GM18508 (cell line): ENCODE data around the gene TIE1.

Source experiments
- ATAC-seq: cut with Tn5 transposase; IDR thresholded peaks from one replicate; pipeline ENCODE4 v1.9.1; 2021; ENCODE audit warnings: moderate number of reproducible peaks; ENCODE audit not compliant: insufficient read depth, unreplicated experiment

The TIE1 gene

GRCh38 chr1:43300378-43301094 lies at the start of gene TIE1:
TIE1 (plus strand) TSS chr1:43300982; CDS start chr1:43301072, 90 bp downstream.
- no peak for ATAC-seq

DNA sequence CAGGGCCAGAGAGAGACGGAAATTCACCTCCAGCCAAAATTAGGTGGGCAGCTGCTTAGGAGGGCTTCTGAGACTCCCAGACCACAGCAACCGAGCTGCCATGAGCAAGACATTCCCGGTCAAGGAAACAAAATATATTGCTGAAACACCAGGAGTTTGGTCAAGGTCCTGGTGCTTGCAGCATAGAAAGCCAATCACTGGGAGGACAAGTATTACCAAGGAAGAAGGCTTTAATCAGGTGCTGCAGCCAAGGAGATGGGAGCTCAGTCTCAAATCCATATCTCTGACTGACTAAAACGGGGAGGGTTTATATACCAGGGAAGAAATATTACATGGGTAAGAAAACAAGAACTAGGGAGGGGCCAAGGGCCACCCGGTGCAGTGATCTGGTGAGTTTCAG lies 49.8 kb upstream of the TIE1 start:
- no peak for ATAC-seq

DNA sequence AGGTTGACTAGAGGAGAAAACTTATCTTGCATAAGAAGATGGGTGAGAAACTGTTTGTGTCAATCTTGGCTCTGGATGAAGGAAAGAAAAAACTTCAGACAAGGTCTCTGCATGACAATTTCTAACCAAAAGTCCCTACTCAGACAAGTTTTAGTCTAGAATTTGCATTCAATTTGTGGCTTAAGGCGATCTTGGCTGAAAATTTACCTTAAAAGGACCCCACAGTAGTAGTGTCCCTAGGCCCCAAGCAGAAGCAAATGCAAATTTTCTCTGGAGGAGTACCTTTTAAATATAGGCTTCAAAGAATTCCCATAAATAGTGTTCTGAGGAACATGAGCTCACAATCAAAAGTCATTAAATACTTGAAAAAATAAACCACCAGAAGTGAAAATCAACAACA lies 48.6 kb upstream of the TIE1 start:
- ATAC-seq, result no peak

GRCh38 chr1:43253173-43253572 lies 47.6 kb upstream of the TIE1 start:
- no peak for ATAC-seq

- no peak for ATAC-seq
Observed at GRCh38 chr1:43253876-43254275, 46.9 kb upstream of the TIE1 start.

DNA sequence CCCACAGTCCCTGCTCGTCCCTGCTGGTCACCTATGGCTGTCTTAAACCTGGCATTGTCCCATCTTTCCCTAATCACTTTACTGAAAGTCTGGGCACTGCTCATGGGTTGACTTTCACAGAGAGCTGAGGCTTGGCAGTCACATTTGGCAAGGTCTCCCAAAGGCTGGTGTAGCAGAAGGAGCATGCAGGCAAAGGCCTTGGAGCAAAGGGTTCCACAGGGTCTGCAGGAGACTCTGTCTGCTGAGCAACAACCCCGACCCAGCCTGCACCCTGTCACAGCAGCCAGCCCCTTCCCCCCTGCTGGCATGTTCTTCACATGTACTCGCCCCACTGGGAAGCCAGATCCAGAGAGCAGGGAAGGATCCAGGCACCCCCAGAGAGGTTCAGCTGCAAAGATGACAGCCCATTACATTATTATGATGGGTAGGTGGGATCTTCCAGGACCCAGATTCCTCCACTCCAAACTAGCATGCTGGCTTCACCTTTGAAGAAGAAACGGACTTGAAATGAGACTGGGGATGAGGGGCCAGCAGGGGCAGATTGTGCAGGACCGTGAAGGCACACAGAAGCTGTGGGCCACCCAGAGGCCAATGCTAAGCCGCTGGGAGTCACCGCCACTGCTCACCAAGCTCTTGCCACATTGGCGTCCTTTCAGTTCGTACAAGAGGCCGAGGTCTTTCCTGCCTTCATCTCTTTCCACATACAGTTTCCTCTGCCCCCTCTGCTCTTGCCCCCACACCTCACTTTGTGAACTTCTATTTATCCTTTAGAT lies 45.2 kb upstream of the TIE1 start:
- no peak for ATAC-seq

DNA sequence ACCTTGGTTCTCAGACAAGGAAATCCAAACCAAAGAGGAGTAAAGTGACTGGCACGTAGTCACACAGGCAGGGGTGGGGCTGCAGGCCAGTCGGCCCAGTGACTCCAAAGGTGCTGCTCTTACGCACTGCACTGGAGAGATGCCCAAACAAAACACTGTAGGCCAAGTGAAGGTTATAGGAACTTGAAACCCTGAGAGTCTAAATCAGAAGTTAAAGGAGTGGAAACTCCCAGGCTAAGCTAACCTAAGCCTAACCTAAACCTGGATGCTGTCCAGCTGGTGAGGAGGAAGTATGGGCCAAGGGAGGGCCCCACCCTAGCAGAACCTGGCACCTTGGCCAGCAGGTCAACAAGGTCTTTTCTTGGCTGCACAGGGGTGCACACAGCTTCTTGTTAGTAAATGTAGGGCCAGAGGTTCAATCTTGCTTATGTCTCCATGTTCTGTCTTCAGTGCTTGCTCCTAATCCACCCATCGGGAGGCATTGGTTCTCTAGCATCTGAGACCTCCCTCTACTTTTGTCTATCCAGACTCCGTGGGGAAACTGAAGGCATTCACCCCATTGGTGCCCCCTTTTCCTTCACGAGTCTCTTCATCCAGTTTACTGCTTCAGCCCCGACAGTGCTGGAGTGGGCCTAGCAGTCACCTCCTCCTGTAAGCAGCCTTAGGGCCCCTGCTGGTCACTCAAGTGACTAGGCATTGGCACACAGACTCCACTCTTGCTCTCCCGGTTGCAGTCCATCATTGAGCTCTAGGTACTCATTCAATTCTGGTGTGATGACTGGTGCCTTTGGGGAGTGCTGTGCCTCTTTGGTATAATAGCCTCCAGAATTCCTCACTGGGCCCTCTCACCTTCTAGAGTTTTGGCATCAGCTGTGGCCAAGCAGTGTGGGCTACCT lies 43.9 kb upstream of the TIE1 start:
- no peak for ATAC-seq

DNA sequence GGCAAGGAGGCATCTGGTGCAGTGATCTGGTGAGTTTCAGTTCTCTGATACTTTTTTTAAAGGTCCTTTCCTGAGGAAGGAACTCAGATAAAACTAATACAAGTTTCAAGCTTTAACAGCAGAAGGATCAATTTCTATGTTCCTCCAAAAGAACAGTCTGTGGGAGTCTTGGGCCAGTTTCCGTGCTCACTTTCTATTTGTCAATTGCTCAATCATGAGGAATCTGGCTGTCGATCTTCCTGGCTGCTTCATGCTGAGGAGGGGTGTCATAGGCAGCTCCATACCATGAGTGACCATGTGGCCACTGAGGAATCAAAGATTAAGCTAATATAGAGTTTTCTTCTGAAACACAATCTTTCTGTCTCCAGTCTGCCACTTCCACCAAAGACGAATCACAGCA lies 42.4 kb upstream of the TIE1 start:
- no peak for ATAC-seq

DNA sequence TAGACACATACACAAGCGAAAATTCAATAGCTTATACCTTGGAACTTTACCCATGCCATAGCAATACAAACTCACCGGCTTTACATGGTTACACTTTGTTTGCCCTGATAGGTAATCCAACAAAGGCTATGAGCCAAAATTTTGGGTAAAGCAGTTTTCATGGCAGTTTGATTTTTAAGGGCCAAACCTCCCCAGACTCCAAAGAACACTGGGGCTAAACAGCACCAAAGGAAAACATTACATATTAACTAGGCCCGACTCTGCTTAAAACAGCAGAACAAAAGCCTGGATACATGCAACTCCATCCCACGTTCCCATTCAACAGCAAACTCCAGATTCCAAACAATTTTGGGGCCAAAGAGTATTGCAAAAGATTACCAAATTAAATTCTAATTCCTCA lies 35.4 kb upstream of the TIE1 start:
- no peak for ATAC-seq

- no peak for ATAC-seq
Observed at GRCh38 chr1:43266881-43267280, 33.9 kb upstream of the TIE1 start.

DNA sequence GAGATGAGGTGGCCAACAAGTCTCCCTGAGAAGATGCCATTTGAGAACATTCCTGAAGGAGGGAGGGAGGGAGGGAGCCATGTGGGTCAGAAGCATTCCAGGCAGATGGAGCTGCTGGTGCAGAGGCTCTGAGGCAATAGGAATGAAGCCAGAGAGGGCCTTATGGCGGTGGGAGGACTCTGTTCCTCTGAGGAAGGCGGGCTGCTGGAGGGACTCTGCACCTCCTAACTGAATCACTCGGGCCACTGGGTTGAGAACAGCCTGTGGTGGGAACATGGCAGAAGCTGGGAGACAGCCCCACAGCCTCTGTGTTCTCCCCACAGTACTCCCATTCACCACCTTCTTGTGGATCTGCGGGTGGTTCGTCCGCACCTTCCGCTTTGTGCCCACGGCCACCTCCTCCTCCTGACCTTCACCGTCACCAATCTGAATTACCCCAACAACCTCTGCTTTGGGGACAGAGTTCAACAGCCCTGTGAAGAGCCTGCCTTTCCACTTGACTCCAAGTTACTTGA lies 33.4 kb upstream of the TIE1 start:
- no peak for ATAC-seq

DNA sequence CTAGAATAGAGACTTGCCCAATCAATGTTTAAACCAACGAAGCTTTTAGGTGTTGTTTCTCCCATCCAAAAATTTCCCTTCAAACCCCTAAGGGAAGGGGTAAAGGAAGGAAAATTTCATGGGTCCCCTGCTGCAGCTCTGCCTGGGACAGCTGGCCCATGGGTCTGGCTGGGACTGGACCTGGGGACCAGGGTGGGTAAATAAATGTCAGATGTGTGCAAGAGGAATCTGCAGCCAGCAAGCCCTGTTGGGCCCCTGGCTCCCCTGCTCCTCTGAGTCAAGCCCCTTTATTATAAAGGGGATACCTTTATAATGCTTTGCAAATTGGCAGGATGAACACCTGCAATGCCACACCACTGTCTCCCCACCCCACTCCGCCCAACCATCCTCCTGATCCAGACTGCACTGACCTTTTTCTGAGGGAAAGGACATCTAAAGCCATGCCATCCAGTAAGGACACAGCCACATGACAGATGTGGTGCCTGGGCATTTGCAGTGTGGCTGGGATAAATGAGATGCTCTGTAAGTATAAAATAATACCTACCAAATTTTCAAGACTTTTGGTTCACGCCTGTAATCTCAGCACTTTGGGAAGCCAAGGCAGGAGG lies 32.9 kb upstream of the TIE1 start:
- no peak for ATAC-seq

DNA sequence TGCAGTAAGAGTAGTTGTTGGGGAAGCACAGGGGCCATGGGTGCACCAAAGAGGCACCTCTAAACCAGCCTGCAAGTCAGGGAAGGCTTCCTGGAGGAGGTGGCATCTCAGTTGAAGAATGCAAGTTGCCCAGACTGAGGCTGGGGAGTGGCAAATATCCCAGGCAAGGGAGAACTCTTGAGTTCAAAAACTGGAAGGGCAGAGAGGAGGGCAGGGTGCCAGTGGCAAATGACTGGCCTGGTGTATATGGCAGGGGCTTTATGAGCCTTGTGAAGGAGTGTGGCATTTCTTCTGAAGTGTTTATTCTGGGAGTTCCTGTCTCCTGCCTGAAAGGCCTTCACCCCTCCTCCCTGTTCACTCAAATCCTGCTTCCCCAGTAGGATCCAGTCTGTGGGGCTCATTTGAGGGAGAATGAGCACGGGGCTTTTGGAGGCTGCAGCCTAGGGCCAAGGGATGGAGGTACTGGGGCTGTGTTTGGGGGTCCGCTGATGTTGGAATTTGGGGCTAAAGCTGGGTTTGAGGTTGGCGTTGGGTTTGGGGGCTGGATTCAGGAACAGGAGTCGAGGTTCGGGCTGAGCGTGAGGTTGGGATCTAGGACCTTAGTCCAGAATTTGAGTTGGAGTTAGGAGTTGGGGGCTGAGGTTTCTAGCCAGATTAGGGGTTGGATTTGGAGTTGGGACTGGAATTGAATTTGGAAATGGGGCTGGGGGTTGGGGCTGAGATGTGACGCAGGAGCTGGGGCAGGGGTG lies 31.0 kb upstream of the TIE1 start, which contains the start of gene TMEM125:
Gene TMEM125 (plus strand): TSS at position 357 of the 749 bp plus-strand sequence. CDS start 2,740 bp downstream, outside the sequence.
- no peak for ATAC-seq

DNA sequence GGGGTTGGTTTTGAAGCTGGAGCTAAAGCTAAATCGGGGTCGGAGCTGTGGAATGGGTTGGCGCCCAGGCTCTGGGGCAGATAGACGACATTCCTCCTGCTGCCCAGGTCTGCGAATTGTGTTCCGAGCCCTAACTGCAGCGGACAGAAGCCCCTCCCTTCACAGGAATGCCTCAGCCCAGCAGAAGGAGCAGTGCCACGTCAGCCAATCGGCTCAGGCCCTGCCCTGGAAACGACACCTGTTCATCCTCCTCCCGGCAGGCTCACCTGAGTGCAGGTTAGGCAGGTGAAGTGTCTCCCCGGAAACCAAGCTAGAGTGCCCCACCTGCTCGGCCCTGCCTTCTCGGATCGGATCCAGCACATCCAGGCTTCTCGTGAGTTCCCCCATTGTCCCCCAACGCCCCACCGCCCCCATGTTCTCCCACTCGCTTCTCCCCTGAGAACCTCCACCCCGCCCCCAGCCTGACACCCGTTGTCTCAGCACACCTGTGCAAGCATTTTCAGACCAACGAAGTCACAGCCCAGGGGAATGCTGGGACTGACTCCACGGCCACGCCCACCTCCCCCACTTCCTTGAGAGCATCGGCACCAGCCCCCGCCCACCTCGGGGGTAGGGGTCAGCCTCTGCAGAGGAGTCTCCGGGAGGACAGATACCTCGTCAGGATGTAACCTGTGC lies 30.2 kb upstream of the TIE1 start:
- no peak for ATAC-seq

DNA sequence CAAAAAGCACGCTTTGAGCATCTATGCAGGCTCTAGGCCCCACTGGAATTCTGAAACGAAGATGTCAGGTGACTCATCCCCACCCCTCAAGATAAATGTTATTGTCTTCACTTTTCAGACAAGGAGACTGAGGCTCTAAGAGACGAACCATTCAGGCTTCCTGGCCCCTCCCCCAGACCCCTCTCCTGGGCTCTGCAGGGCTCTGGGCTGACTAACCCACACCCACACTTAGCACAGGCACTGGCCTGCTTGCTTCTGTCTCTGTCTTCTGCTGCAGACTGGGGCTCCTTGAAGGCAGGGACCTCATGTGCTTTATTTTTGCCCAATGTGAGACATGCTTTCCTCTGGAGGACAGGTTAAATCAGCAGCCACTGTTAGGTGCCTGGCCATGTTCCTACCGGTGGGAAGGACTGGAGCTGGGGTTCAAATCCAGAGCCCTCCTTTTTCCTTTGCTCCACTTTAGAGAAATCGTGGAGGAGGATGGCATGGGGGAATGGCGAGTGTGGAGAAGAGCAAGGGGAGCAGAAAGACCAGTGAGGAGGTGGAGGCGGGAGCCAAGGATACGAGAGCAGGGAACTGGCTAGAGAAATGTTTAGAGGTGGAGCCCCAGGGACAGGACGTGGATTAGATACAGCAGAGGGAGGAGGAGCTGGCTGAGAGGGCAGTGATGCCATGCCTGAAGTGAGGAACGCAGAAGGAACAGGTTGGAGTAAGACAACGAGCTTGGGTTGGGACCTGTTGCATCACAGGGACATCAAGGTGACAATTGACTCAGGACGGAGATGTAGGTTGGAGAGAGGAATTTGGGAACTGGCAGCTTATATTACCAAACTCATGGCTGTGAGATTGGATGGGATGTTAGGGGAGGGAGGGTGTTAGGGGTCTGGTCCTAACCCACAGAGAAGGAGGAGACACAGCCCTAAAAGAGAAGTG lies 29.3 kb upstream of the TIE1 start:
- no peak for ATAC-seq

- ATAC-seq, result no peak
Observed at GRCh38 chr1:43272161-43272560, 28.6 kb upstream of the TIE1 start.

- ATAC-seq, result no peak
Observed at GRCh38 chr1:43272576-43273571, 27.9 kb upstream of the TIE1 start.
